Measurements from ENCODE around the gene AP5Z1.

DNA sequence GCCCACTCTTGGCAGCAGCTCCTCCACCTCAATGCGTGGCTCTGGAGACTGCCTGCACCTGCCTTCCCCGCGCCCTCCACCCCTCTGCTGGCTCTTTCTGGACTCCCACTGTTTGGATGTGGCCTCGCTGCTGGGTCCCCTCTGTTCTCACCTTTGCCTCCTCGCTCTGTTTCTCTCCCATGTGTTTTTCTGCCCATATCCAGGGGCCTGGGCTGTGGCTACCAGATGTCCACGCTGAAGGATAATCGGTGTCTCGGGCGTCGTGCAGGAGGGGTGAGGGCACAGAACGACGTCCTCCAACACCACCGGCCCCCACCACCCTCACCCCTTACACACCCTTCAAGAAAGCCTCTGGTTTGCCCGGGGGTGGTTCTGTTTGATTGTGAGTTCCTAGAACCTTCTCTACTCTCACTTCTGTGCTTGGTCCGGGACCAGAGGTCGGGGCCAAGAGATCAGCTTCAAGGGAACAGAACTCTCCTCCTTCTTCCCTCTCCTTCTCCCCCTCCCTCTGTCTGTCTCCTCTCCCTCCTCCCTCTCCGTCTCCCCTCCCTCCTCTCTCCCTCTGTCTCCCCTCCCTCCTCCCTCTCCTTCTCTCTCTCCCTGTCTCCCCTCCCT lies 31.7 kb downstream of the AP5Z1 start:
- TF ChIP-seq POLR2A (IDR thresholded peaks at IDR 0.05; ENCODE audit: low read depth, low read length) (no peak), POLR2AphosphoS5 (IDR thresholded peaks at IDR 0.05; ENCODE audit: low read depth, low read length) (no peak)
